Endodermal cell (in vitro differentiated cells): Measurements from ENCODE around the gene LIMK1. TPM values are rescaled to one million over a fixed set of nuclear protein-coding genes. Genes with fewer than 3 reads are reported as not detected.
A peak's percentile ranks its signal among the peaks of the same experiment; 100 is the strongest.

ENCODE experiments used
- DNase-seq: peaks from one replicate; pipeline ENCODE4 v3.0.0-alpha.2; 2017
- H3K27ac ChIP-seq: 2 replicates; pipeline ENCODE4 v1.5.1; 2013; ENCODE audit warnings: mild to moderate bottlenecking, low read depth, low read length, moderate library complexity
- H3K27me3 ChIP-seq: 2 replicates; pipeline ENCODE4 v1.6.1; 2013; ENCODE audit warnings: mild to moderate bottlenecking, low read length, moderate library complexity; ENCODE audit not compliant: insufficient read depth, control insufficient read depth, poor library complexity, severe bottlenecking
- H3K36me3 ChIP-seq: 2 replicates; pipeline ENCODE4 v1.7.0; 2013; ENCODE audit warnings: mild to moderate bottlenecking, low read length, moderate library complexity; ENCODE audit not compliant: control insufficient read depth, insufficient read depth
- H3K4me1 ChIP-seq: one replicate; pipeline ENCODE4 v1.7.0; 2013; ENCODE audit warnings: low read length; ENCODE audit not compliant: control insufficient read depth, insufficient read depth
- H3K4me3 ChIP-seq: 2 replicates; pipeline ENCODE4 v1.5.1; 2013; ENCODE audit warnings: mild to moderate bottlenecking, low read length, moderate library complexity
- H3K9ac ChIP-seq: 2 replicates; pipeline ENCODE4 v1.6.1; 2013; ENCODE audit warnings: mild to moderate bottlenecking, low read length, moderate library complexity; ENCODE audit not compliant: poor library complexity, severe bottlenecking; ENCODE audit errors: extremely low read depth
- H3K9me3 ChIP-seq: 2 replicates; pipeline ENCODE4 v1.6.1; 2013; ENCODE audit warnings: mild to moderate bottlenecking, low read length, moderate library complexity; ENCODE audit not compliant: control insufficient read depth
- H3K27ac Mint-ChIP-seq: 2 replicates; pipeline ENCODE4 v1.8.0; 2020; ENCODE audit warnings: mixed read lengths
- H3K27me3 Mint-ChIP-seq: 2 replicates; pipeline ENCODE4 v1.8.0; 2021; ENCODE audit warnings: mild to moderate bottlenecking, mixed read lengths; ENCODE audit not compliant: insufficient read depth
- H3K36me3 Mint-ChIP-seq: 2 replicates; pipeline ENCODE4 v1.8.0; 2020; ENCODE audit warnings: low read depth, mixed read lengths
- H3K4me1 Mint-ChIP-seq: 2 replicates; pipeline ENCODE4 v1.8.0; 2020; ENCODE audit warnings: mixed read lengths
- H3K4me3 Mint-ChIP-seq: 2 replicates; pipeline ENCODE4 v1.8.0; 2020; ENCODE audit warnings: mild to moderate bottlenecking, moderate library complexity, mixed read lengths
- H3K9me3 Mint-ChIP-seq: 2 replicates; pipeline ENCODE4 v1.8.0; 2020; ENCODE audit warnings: mild to moderate bottlenecking, mixed read lengths
- WGBS, 2 experiments: methylation state at CpG; one replicate each; pipeline versions ENCODE4 v1.1.5 to v1.1.7; 2013; ENCODE audit warnings: missing lambda C conversion rate in 2 of 2, mixed read lengths in 1 of 2; ENCODE audit not compliant: insufficient coverage in 1 of 2, insufficient read length in 1 of 2; 5-methylcytosine and 5-hydroxymethylcytosine counted together
- total RNA-seq, 2 donors: library from RNA; stranded (reverse); fragmentation: NEBNext Ultra II Directional in 1 of 2; extraction: Animal tissue kit (Norgen Biotek cat#: 25700) in 1 of 2; gene quantifications; 2 replicates in 1 of 2; 3 replicates in 1 of 2; pipeline ENCODE4 v1.2.1, GENCODE V29; 2021
- TF ChIP-seq, protein P1 (sequence below): fragments of 200-600 bp; sonication (generic); conservative IDR thresholded peaks from 2 replicates; pipeline ENCODE4 v1.5.0; 2021; ENCODE audit warnings: antibody characterized with exemption, mild to moderate bottlenecking

LIMK1 gene
- total RNA-seq, 2 donors from 2014 or later, result 83.9 TPM

GRCh38 chr7:74078461-74078860 is 5.1 kb upstream of the LIMK1 start:
- Histone ChIP-seq H3K4me1 (no peaks in the 10 kb centered on the region), H3K4me3 (no peak overlapping the region), H3K9me3 (no peaks in the 10 kb centered on the region), H3K36me3 (no peaks in the 10 kb centered on the region), H3K27ac (no peak overlapping the region), H3K9ac (no peak overlapping the region), H3K27me3 (no peaks in the 10 kb centered on the region)
- Mint-ChIP-seq H3K9me3 (no peaks in the 10 kb centered on the region), H3K4me3 (no peak overlapping the region), H3K36me3 (no peaks in the 10 kb centered on the region), H3K27ac (peak overlapping the region; percentile 81), H3K27me3 (no peaks in the 10 kb centered on the region), H3K4me1 (peaks cover 6% of the 10 kb centered on the region)
- TF ChIP-seq, protein P1, sequence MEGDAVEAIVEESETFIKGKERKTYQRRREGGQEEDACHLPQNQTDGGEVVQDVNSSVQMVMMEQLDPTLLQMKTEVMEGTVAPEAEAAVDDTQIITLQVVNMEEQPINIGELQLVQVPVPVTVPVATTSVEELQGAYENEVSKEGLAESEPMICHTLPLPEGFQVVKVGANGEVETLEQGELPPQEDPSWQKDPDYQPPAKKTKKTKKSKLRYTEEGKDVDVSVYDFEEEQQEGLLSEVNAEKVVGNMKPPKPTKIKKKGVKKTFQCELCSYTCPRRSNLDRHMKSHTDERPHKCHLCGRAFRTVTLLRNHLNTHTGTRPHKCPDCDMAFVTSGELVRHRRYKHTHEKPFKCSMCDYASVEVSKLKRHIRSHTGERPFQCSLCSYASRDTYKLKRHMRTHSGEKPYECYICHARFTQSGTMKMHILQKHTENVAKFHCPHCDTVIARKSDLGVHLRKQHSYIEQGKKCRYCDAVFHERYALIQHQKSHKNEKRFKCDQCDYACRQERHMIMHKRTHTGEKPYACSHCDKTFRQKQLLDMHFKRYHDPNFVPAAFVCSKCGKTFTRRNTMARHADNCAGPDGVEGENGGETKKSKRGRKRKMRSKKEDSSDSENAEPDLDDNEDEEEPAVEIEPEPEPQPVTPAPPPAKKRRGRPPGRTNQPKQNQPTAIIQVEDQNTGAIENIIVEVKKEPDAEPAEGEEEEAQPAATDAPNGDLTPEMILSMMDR, result no peak
- 87 to 91% methylated on average over 2 of the region's 2 CpGs for WGBS, 2 experiments
- DNase-seq, result no peak

GRCh38 chr7:74082770-74083116 is 861 bp upstream of the LIMK1 start:
- Mint-ChIP-seq H3K4me3 (peak overlapping the region; percentile 78), H3K27ac (no peak overlapping the region), H3K9me3 (no peaks in the 10 kb centered on the region), H3K36me3 (peaks cover 15% of the 10 kb centered on the region), H3K4me1 (peaks cover 6% of the 10 kb centered on the region), H3K27me3 (no peaks in the 10 kb centered on the region)
- Histone ChIP-seq H3K9ac (peak overlapping the region; percentile 34), H3K4me1 (peaks cover 10% of the 10 kb centered on the region), H3K9me3 (no peaks in the 10 kb centered on the region), H3K4me3 (peak overlapping the region; percentile 75), H3K27ac (peak overlapping the region; percentile 94), H3K27me3 (no peaks in the 10 kb centered on the region), H3K36me3 (peaks cover 8% of the 10 kb centered on the region)
- TF ChIP-seq, protein P1, result no peak
- WGBS, 2 experiments, result 94 to 96% methylated on average over 7 to 9 of the region's 9 CpGs
- no peak for DNase-seq

GRCh38 chr7:74083928-74084721 is 521 bp downstream of the LIMK1 start:
- peaks cover 10% of the 10 kb centered on the region for H3K4me1 ChIP-seq
- peaks cover 27% of the 10 kb centered on the region for H3K36me3 Mint-ChIP-seq
- H3K9ac ChIP-seq, result peak overlapping the region; percentile 62
- H3K27ac ChIP-seq, result no peak overlapping the region
- peak; percentile 77 for DNase-seq
- H3K27me3 Mint-ChIP-seq, result no peaks in the 10 kb centered on the region
- no peaks in the 10 kb centered on the region for H3K27me3 ChIP-seq
- peak overlapping the region; percentile 84 for H3K4me3 ChIP-seq
- H3K36me3 ChIP-seq, result peaks cover 22% of the 10 kb centered on the region
- 2 to 5% methylated on average over 13 to 56 of the region's 61 CpGs for whole genome bisulfite sequencing, 2 experiments
- TF ChIP-seq, protein P1, result no peak
- no peaks in the 10 kb centered on the region for H3K9me3 ChIP-seq
- peak overlapping the region; percentile 84 for H3K27ac Mint-ChIP-seq
- H3K9me3 Mint-ChIP-seq, result no peaks in the 10 kb centered on the region
- H3K4me3 Mint-ChIP-seq, result peak overlapping the region; percentile 78
- peaks cover under 1% of the 10 kb centered on the region for H3K4me1 Mint-ChIP-seq
